Measurements from ENCODE around the gene TSPAN17.

TSPAN17 gene

DNA sequence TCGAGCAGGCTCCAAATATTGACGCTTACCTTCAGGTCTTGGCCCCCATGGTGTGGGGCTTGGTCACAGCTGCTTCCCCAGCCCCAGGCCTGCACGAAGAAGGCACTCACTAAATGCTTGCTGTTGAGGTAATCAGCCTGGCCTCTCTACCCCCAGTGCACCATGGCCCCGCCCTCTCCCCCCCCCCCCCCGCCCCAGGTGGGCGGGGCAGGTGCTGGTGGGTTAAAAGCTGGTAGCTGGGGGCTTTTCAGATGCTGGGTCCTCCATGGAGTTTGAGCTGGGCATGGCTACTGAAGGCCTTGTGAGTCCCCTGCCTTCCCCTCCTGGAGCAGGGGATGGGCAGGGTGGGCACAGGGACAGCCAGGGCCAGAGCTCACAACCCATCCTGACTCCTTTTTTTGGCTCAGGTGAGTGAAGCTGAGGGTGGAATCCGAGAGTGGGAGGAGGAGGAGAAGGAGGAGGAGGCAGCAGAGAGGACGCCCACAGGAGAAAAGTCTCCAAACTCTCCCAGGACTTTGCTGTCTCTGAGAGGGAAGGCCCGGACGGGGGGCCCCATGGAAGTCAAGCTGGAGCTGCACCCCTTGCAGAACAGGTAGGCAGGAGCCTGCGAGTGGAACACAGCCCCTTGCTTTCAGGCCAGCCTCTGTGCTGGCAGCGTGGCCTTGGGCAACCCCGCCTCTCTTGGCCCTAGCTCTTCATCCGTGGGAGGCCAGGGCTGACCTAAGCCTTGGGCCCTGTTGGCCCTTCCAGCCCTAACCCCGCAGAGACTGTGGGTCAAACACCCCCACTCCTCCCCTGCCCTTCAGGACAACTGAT lies 4.4 kb upstream of the TSPAN17 start:
- TF ChIP-seq EZH2 (IDR thresholded peaks at IDR 0.05; ENCODE audit: borderline replicate concordance, low read length): no peak
- TF ChIP-seq CTCF (IDR thresholded peaks at IDR 0.05; ENCODE audit: low read length): no peak

GRCh38 chr5:176643491-176644219 lies 3.6 kb upstream of the TSPAN17 start:
- H3K4me3 ChIP-seq (ENCODE audit: low read depth, low read length, poor library complexity, severe bottlenecking): no peak overlapping the region
- H3K9me2 ChIP-seq (ENCODE audit: low read depth, low read length): no peaks in the 10 kb centered on the region
- TF ChIP-seq CTCF (IDR thresholded peaks at IDR 0.05; ENCODE audit: low read length) (no peak), EZH2 (IDR thresholded peaks at IDR 0.05; ENCODE audit: borderline replicate concordance, low read length) (no peak)
- no peak overlapping the region for H3K27ac ChIP-seq (ENCODE audit: low read depth, low read length, poor library complexity, severe bottlenecking)
- H3K27me3 ChIP-seq (ENCODE audit: insufficient read depth, low read length): peaks cover 4% of the 10 kb centered on the region; the same call in 1 of the 2 replicates
- H3K4me2 ChIP-seq (ENCODE audit: low read length): no peak overlapping the region
- no peak overlapping the region for H3K9ac ChIP-seq (ENCODE audit: low read length)
- H2AFZ ChIP-seq (ENCODE audit: low read length): no peak overlapping the region
- H3K9me3 ChIP-seq (ENCODE audit: low read length): no peaks in the 10 kb centered on the region
- H4K20me1 ChIP-seq (ENCODE audit: insufficient read depth, low read length): no peaks in the 10 kb centered on the region
- no peaks in the 10 kb centered on the region for H3K36me3 ChIP-seq (ENCODE audit: insufficient read depth, low read length)
- H3K79me2 ChIP-seq (ENCODE audit: insufficient read depth, low read length): no peaks in the 10 kb centered on the region
- H3K4me1 ChIP-seq (ENCODE audit: insufficient read depth, low read length, severe bottlenecking): peaks cover 18% of the 10 kb centered on the region
- H3F3A ChIP-seq (ENCODE audit: insufficient read depth, low read length): no peaks in the 10 kb centered on the region

More for the DNA sequence above, 4.4 kb upstream of the TSPAN17 start:
- Histone ChIP-seq H3K9me2 (ENCODE audit: low read depth, low read length) (no peaks in the 10 kb centered on the region), H3K27me3 (ENCODE audit: insufficient read depth, low read length) (peaks cover 4% of the 10 kb centered on the region; the same call in 1 of the 2 replicates), H3K4me2 (ENCODE audit: low read length) (no peak overlapping the region), H3K9ac (ENCODE audit: low read length) (no peak overlapping the region), H3K36me3 (ENCODE audit: insufficient read depth, low read length) (no peaks in the 10 kb centered on the region), H2AFZ (ENCODE audit: low read length) (no peak overlapping the region), H3K79me2 (ENCODE audit: insufficient read depth, low read length) (no peaks in the 10 kb centered on the region), H3F3A (ENCODE audit: insufficient read depth, low read length) (no peaks in the 10 kb centered on the region), H3K27ac (ENCODE audit: low read depth, low read length, poor library complexity, severe bottlenecking) (no peak overlapping the region), H3K4me3 (ENCODE audit: low read depth, low read length, poor library complexity, severe bottlenecking) (no peak overlapping the region), H3K4me1 (ENCODE audit: insufficient read depth, low read length, severe bottlenecking) (peaks cover 11% of the 10 kb centered on the region), H4K20me1 (ENCODE audit: insufficient read depth, low read length) (no peaks in the 10 kb centered on the region), H3K9me3 (ENCODE audit: low read length) (no peaks in the 10 kb centered on the region)

GRCh38 chr5:176644294-176644693 lies 3.0 kb upstream of the TSPAN17 start:
- no peak overlapping the region for H3K27ac ChIP-seq (ENCODE audit: low read depth, low read length, poor library complexity, severe bottlenecking)
- no peaks in the 10 kb centered on the region for H3F3A ChIP-seq (ENCODE audit: insufficient read depth, low read length)
- TF ChIP-seq EZH2 (IDR thresholded peaks at IDR 0.05; ENCODE audit: borderline replicate concordance, low read length): no peak
- no peak for TF ChIP-seq CTCF (IDR thresholded peaks at IDR 0.05; ENCODE audit: low read length)
- H3K9me2 ChIP-seq (ENCODE audit: low read depth, low read length): no peaks in the 10 kb centered on the region
- peaks cover 18% of the 10 kb centered on the region for H3K4me1 ChIP-seq (ENCODE audit: insufficient read depth, low read length, severe bottlenecking)
- no peaks in the 10 kb centered on the region for H3K79me2 ChIP-seq (ENCODE audit: insufficient read depth, low read length)
- no peak overlapping the region for H3K4me2 ChIP-seq (ENCODE audit: low read length)
- H4K20me1 ChIP-seq (ENCODE audit: insufficient read depth, low read length): no peaks in the 10 kb centered on the region
- no peaks in the 10 kb centered on the region for H3K36me3 ChIP-seq (ENCODE audit: insufficient read depth, low read length)
- H3K9ac ChIP-seq (ENCODE audit: low read length): no peak overlapping the region
- peaks cover 4% of the 10 kb centered on the region; the same call in 1 of the 2 replicates for H3K27me3 ChIP-seq (ENCODE audit: insufficient read depth, low read length)
- no peaks in the 10 kb centered on the region for H3K9me3 ChIP-seq (ENCODE audit: low read length)
- H2AFZ ChIP-seq (ENCODE audit: low read length): no peak overlapping the region
- no peak overlapping the region for H3K4me3 ChIP-seq (ENCODE audit: low read depth, low read length, poor library complexity, severe bottlenecking)

Measured in OCI-LY1 (cell line).